CD4-positive, alpha-beta T cell treated with Interferon gamma for 1 hour (primary cell): ENCODE measurements around the gene OR2H1.

Source experiments
- DNase-seq: peaks from one replicate; pipeline ENCODE4 v3.0.0-alpha.2; 2020

The OR2H1 gene

GRCh38 chr6:29486577-29486976, 29.6 kb downstream of the OR2H1 start:
- no peak for DNase-seq

GRCh38 chr6:29487131-29487530, 30.2 kb downstream of the OR2H1 start:
- DNase-seq, result no peak

DNA sequence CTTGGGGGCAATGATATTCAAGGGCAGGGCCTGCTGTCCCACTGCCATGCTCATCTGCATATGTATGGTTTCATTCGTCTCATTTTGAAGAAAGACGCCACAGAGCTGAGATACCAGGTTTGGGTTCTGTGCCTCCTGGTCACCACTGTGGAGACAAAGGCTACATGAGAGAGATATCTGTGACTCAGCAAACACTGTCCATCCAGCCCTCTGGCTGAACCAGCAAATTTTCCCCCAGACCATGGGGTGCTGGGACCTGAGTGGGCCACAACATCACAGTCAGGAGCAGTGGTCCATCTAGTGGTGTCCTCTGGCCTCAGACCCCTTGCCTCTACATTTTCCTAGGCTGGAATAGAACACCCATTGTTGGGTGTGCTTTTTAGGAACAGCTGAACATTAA, 30.7 kb downstream of the OR2H1 start, which contains the start of gene MAS1L:
Gene MAS1L, minus strand, starts transcription at position 297 of the 400 bp plus-strand sequence. Its CDS starts 54 bp downstream, at position 243.
- no peak for DNase-seq

- no peak for DNase-seq
These were observed 31.9 kb downstream of the OR2H1 start for GRCh38 chr6:29488874-29489273.

GRCh38 chr6:29489286-29489685, 32.3 kb downstream of the OR2H1 start:
- no peak for DNase-seq

DNA sequence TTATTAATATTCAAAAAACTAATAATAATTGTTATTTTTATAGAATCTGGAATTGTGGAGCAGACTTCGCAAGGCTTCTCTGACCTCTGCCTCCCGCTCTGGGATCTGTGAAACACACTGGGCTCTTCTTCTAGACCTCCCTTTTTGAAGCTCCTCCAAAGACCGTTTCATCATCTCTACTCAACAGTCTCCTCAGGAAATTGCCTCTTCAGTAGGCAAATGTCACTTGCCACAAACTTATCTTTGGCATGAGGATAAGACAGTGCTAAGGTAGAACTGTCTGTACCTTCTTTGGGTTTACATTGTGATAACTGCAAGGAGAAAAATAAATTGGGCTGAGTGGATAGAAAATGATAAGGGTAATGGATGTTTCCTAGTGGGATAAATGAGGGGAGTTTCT, 33.1 kb downstream of the OR2H1 start:
- DNase-seq, result no peak

- no peak for DNase-seq
These were observed 33.6 kb downstream of the OR2H1 start for GRCh38 chr6:29490552-29490951.

DNA sequence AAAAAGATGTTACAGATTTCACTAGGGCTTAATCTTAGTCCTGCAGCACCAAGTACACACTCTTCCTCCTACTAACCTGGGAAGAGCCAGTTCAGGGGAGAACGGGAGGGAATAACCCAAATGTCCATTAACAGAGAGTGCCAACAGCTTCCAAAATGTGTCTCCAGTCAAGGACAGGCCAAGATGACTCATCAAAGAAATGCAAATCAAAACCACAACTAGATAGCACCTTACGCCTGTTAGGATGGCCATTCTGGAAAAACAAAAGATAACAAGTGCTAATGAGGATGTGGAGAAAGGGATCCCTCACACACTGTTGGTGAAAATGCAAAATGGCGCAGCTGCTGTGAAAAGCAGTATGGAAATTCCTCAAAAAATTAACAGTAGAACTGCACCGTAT, 34.6 kb downstream of the OR2H1 start:
- DNase-seq, result no peak

DNA sequence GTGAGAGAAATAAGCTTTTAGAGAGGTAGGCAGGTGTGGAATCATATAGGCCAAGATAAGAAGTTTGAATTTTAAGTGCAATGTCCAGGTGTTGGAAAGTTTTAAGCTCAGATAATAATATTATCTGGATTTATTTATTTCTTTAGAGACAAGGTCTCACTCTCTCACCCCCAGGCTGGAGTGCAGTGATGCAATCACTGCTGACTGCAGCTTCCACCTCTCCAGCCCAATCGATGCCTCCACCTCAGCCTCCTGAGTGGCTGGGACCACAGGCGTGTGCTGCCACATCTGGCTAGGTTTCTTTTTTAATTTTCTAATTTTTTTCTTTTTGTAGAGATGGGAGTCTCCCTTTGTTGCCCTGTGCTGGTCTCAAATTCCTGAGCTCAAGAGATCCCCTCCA, 36.3 kb downstream of the OR2H1 start:
- DNase-seq, result no peak

- DNase-seq, result no peak
These were observed 37.2 kb downstream of the OR2H1 start for GRCh38 chr6:29494131-29494530.

GRCh38 chr6:29495571-29495970, 38.6 kb downstream of the OR2H1 start:
- DNase-seq, result no peak

- no peak for DNase-seq
These were observed 40.0 kb downstream of the OR2H1 start for GRCh38 chr6:29496961-29497360.

- DNase-seq, result no peak
These were observed 42.7 kb downstream of the OR2H1 start for GRCh38 chr6:29499704-29500103.

DNA sequence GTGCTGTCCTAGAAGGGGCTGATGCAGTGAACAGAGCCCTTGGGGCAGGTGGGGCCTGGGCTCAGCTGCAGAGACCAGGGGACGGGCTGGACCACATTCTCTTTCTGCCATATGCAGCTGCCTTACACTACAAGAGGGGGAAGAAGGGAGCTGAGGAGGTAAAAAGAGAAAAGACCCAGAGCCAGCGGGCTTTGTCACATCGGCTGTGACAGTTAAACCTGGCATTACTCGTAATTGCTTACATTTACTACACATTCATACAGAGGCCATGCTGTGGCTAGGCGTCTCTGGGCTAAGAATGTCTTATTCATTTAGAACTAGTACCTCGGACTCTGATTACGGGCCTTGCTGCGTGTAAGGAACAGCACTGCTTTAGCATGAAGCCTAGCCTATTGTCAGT, 43.6 kb downstream of the OR2H1 start:
- DNase-seq, result no peak

GRCh38 chr6:29501106-29501505, 44.2 kb downstream of the OR2H1 start:
- DNase-seq, result no peak

- no peak for DNase-seq
These were observed 45.2 kb downstream of the OR2H1 start for GRCh38 chr6:29502181-29502580.

- DNase-seq, result no peak
These were observed 45.6 kb downstream of the OR2H1 start for GRCh38 chr6:29502597-29502996.

- no peak for DNase-seq
These were observed 48.0 kb downstream of the OR2H1 start for GRCh38 chr6:29504961-29505360.

- DNase-seq, result no peak
These were observed 48.9 kb downstream of the OR2H1 start for GRCh38 chr6:29505808-29506207.

GRCh38 chr6:29506446-29507067, 49.6 kb downstream of the OR2H1 start:
- DNase-seq, result no peak

DNA sequence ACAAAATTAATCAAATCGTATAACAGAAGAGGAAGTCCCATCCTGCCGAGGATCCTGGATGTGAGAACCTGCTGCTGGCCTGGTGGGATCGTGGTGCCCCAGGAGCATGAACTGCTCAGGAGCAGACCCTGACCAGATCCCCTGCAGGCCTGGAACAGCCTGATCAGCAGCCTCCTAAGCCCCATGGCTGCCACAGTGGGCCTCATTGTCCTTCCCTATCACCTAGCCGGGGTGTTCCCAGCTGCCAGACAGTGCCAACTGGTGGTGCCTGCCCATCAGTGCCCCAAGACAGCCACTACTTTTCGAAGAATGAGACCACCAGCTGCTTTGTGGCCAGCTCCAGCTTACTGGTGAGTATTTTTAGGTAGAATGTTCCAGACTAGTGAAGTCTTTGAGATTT, 50.4 kb downstream of the OR2H1 start:
- no peak for DNase-seq

- no peak for DNase-seq
These were observed 52.3 kb downstream of the OR2H1 start for GRCh38 chr6:29509239-29509638.

DNA sequence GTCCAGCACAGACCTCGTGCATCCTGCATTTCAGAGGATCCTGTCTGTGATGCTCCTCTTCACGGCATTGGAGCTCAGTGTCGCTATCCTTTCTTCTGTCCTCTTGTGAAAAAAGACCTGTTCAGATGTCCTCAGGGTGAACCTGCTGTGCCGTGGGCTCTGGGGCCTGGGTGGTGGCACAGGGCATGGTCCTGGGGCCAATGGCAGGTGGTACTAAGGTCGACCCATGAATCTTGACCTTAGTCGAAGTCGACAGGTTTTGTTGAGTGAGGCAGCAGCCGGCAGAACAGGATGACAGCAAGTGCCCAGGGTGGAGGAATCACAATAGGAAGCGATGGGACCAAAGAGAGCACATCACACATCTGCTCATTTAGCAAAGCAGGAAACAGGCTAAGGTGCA, 52.8 kb downstream of the OR2H1 start:
- no peak for DNase-seq

DNA sequence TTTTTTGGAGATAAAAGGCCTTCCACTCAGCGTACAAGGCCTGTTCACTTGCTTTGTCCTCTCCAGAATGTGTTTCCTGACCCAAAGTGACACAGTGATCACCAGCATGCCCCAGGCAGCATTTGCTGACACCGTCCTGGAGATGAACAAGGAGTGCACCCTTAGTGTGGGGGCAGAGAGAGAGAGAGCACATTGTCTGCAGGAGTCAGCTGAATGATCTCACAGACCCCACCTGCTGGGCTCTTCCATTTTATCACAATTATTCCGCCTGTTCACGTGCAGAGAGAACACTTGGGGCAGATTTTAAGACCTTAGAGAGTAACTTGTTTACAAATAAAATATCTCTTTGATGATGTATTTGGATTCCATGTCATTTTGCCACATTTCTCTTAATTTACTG, 53.2 kb downstream of the OR2H1 start:
- no peak for DNase-seq

- no peak for DNase-seq
These were observed 53.9 kb downstream of the OR2H1 start for GRCh38 chr6:29510746-29511300.
